Neural cell (in vitro differentiated cells): ENCODE measurements around the gene MOGAT3. TPM values are rescaled to one million over a fixed set of nuclear protein-coding genes. Genes with fewer than 3 reads are reported as not detected.

Experiments used
- H2AFZ ChIP-seq: fragments of 200-600, 300-800 bp; sonication (generic), shearing (Covaris generic); 2 replicates; pipeline ENCODE4 v1.6.0; 2014; ENCODE audit warnings: low read depth, mild to moderate bottlenecking, antibody characterized with exemption, low read length, moderate library complexity
- H3F3A ChIP-seq: fragments of 200-600 bp; shearing (Covaris generic); 2 replicates; pipeline ENCODE4 v1.6.1; 2016; ENCODE audit warnings: mild to moderate bottlenecking, moderate library complexity, mixed read lengths, antibody characterized with exemption, low read length; ENCODE audit not compliant: insufficient read depth, poor library complexity, severe bottlenecking
- H3K27ac ChIP-seq: fragments of 200-600, 300-800 bp; sonication (generic), shearing (Covaris generic); 2 replicates; pipeline ENCODE4 v1.5.1; 2014; ENCODE audit warnings: mild to moderate bottlenecking, low read length, moderate library complexity
- H3K27me3 ChIP-seq: fragments of 300-800, 200-600 bp; sonication (generic), shearing (Covaris generic); 2 replicates; pipeline ENCODE4 v1.6.0; 2014; ENCODE audit warnings: mild to moderate bottlenecking, low read depth, low read length, moderate library complexity; ENCODE audit not compliant: insufficient read depth
- H3K36me3 ChIP-seq: fragments of 300-800, 200-600 bp; sonication (generic), shearing (Covaris generic); 2 replicates; pipeline ENCODE4 v1.5.1; 2014; ENCODE audit warnings: mild to moderate bottlenecking, antibody characterized with exemption, low read length, moderate library complexity; ENCODE audit not compliant: insufficient read depth
- H3K4me2 ChIP-seq: fragments of 300-800, 200-600 bp; sonication (generic), shearing (Covaris generic); 2 replicates; pipeline ENCODE4 v1.6.0; 2014; ENCODE audit warnings: mild to moderate bottlenecking, low read length
- H3K4me3 ChIP-seq: fragments of 300-800, 200-600 bp; sonication (generic), shearing (Covaris generic); 2 replicates; pipeline ENCODE4 v1.5.1; 2014; ENCODE audit warnings: mild to moderate bottlenecking, low read length, moderate library complexity
- H3K79me2 ChIP-seq: fragments of 200-600 bp; shearing (Covaris generic); replicated peaks from 2 replicates; pipeline ENCODE4 v1.6.0; 2014; ENCODE audit warnings: mild to moderate bottlenecking, low read length, moderate library complexity; ENCODE audit not compliant: insufficient read depth
- H3K9ac ChIP-seq: fragments of 300-800, 200-600 bp; sonication (generic), shearing (Covaris generic); 2 replicates; pipeline ENCODE4 v1.6.1; 2016; ENCODE audit warnings: mild to moderate bottlenecking, low read length, mixed read lengths
- H3K9me2 ChIP-seq: fragments of 200-600 bp; shearing (Covaris generic); 2 replicates; pipeline ENCODE4 v1.6.1; 2016; ENCODE audit warnings: mild to moderate bottlenecking, low read length, mixed read lengths; ENCODE audit not compliant: insufficient read depth
- H3K9me3 ChIP-seq: fragments of 200-600, 300-800 bp; sonication (generic), shearing (Covaris generic); 2 replicates; pipeline ENCODE4 v1.6.1; 2016; ENCODE audit warnings: mild to moderate bottlenecking, mixed run types, low read length, moderate library complexity, mixed read lengths
- H4K20me1 ChIP-seq: fragments of 200-600 bp; shearing (Covaris generic); 2 replicates; pipeline ENCODE4 v1.6.1; 2016; ENCODE audit warnings: mild to moderate bottlenecking, mixed run types; ENCODE audit not compliant: insufficient read depth
- CTCF ChIP-seq: fragments of 450-650 bp; IDR thresholded peaks from 2 replicates; pipeline ENCODE4 v1.5.1; 2014; ENCODE audit warnings: antibody characterized with exemption, mild to moderate bottlenecking, moderate library complexity; ENCODE audit not compliant: poor library complexity, severe bottlenecking
- EP300 ChIP-seq: fragments of 450-650 bp; conservative IDR thresholded peaks from 2 replicates; pipeline ENCODE4 v1.6.1; 2014; ENCODE audit warnings: antibody characterized with exemption, mild to moderate bottlenecking, moderate library complexity; ENCODE audit not compliant: poor library complexity, severe bottlenecking
- EZH2 ChIP-seq: fragments of 200-600, 300-800 bp; shearing (Covaris generic), sonication (generic); IDR thresholded peaks from 2 replicates; pipeline ENCODE4 v1.6.1; 2014; ENCODE audit warnings: antibody characterized with exemption, low read length, borderline replicate concordance, mild to moderate bottlenecking; ENCODE audit not compliant: insufficient read depth, poor library complexity, severe bottlenecking
- MXI1 ChIP-seq: fragments of 450-650 bp; conservative IDR thresholded peaks from 2 replicates; pipeline ENCODE4 v1.6.1; 2014; ENCODE audit warnings: antibody characterized with exemption, mild to moderate bottlenecking; ENCODE audit not compliant: poor library complexity, severe bottlenecking
- POLR2AphosphoS5 ChIP-seq: IDR thresholded peaks from 2 replicates; pipeline ENCODE4 v1.6.1; 2012
- RAD21 ChIP-seq: fragments of 450-650 bp; conservative IDR thresholded peaks from 2 replicates; pipeline ENCODE4 v1.6.1; 2014; ENCODE audit warnings: antibody characterized with exemption, mild to moderate bottlenecking, moderate library complexity
- REST ChIP-seq: IDR thresholded peaks from 2 replicates; pipeline ENCODE4 v1.6.1; 2012; ENCODE audit warnings: borderline replicate concordance
- SMC3 ChIP-seq: fragments of 450-650 bp; conservative IDR thresholded peaks from 2 replicates; pipeline ENCODE4 v1.6.1; 2014; ENCODE audit warnings: antibody characterized with exemption, mild to moderate bottlenecking, moderate library complexity; ENCODE audit not compliant: poor library complexity
- TAF1 ChIP-seq: IDR thresholded peaks from 2 replicates; pipeline ENCODE4 v1.6.1; 2012; ENCODE audit warnings: low read depth
- polyA plus RNA-seq: library from polyadenylated mRNA; depleted of rRNA; stranded (reverse); fragments of >200 nt; gene quantifications from 2 replicates; pipeline ENCODE4 v1.2.3, GENCODE V29; 2014

Gene MOGAT3
- polyA plus RNA-seq, 1 donor from 2014 or later: not detected

- no peak overlapping the region for H3K9ac ChIP-seq
- no peaks in the 10 kb centered on the region for H3K27me3 ChIP-seq
- no peak overlapping the region for H2AFZ ChIP-seq
- H4K20me1 ChIP-seq: no peaks in the 10 kb centered on the region
- H3K36me3 ChIP-seq: no peaks in the 10 kb centered on the region
- TF ChIP-seq MXI1: no peak
- TF ChIP-seq EZH2: no peak
- no peak for TF ChIP-seq SMC3
- no peaks in the 10 kb centered on the region for H3K9me2 ChIP-seq
- no peaks in the 10 kb centered on the region for H3K9me3 ChIP-seq
- no peak overlapping the region for H3K4me3 ChIP-seq
- no peak overlapping the region for H3K4me2 ChIP-seq
- H3K79me2 ChIP-seq: no peaks in the 10 kb centered on the region
- H3F3A ChIP-seq: no peaks in the 10 kb centered on the region
- H3K27ac ChIP-seq: no peak overlapping the region
Measured at GRCh38 chr7:101234636-101235035, 33.8 kb upstream of the MOGAT3 start.

- Histone ChIP-seq H3K27me3 (no peaks in the 10 kb centered on the region), H3K9me3 (no peaks in the 10 kb centered on the region), H3K27ac (no peak overlapping the region), H3K9ac (no peak overlapping the region), H2AFZ (no peak overlapping the region), H3K9me2 (no peaks in the 10 kb centered on the region), H3F3A (no peaks in the 10 kb centered on the region), H3K36me3 (no peaks in the 10 kb centered on the region), H4K20me1 (no peaks in the 10 kb centered on the region), H3K4me3 (no peak overlapping the region), H3K4me2 (no peak overlapping the region), H3K79me2 (no peaks in the 10 kb centered on the region)
- no peak for TF ChIP-seq TAF1
- no peak for TF ChIP-seq MXI1
- TF ChIP-seq EP300: no peak
- TF ChIP-seq CTCF: no peak
- TF ChIP-seq POLR2AphosphoS5: no peak
- TF ChIP-seq SMC3: no peak
- TF ChIP-seq REST: no peak
- TF ChIP-seq RAD21: no peak
- no peak for TF ChIP-seq EZH2
Measured at GRCh38 chr7:101233907-101234547, 33.2 kb upstream of the MOGAT3 start.
